SU-DHL-6 (cell line): ENCODE data around the gene SRGAP2B.
"Not testable (repeated sequence)": the region's sequence is repeated elsewhere in the genome, so short reads cannot be mapped to it uniquely, and the experiment has no call there.

ENCODE experiments used
- H2AFZ ChIP-seq: fragments of 200-600 bp; sonication (generic); 2 replicates; pipeline ENCODE4 v1.6.1; 2014; ENCODE audit warnings: low read depth, mild to moderate bottlenecking, moderate library complexity, mixed read lengths, antibody characterized with exemption, low read length; ENCODE audit not compliant: severe bottlenecking
- H3F3A ChIP-seq: fragments of 200-600 bp; shearing (Covaris generic); 2 replicates; pipeline ENCODE4 v1.6.0; 2016; ENCODE audit warnings: antibody characterized with exemption, mild to moderate bottlenecking; ENCODE audit not compliant: insufficient read depth
- H3K27ac ChIP-seq: fragments of 200-600 bp; sonication (generic); 2 replicates; pipeline ENCODE4 v1.5.1; 2016; ENCODE audit warnings: low read depth, mild to moderate bottlenecking, low read length, moderate library complexity, mixed read lengths
- H3K27me3 ChIP-seq: fragments of 200-600 bp; sonication (generic), shearing (Covaris generic); 2 replicates; pipeline ENCODE4 v1.6.0; 2014; ENCODE audit warnings: mild to moderate bottlenecking, low read length
- H3K36me3 ChIP-seq: fragments of 200-600 bp; sonication (generic); 2 replicates; pipeline ENCODE4 v1.6.1; 2014; ENCODE audit warnings: mild to moderate bottlenecking, low read length, mixed read lengths
- H3K4me2 ChIP-seq: fragments of 300-600, 200-600 bp; shearing (Covaris generic), sonication (generic); 2 replicates; pipeline ENCODE4 v1.6.0; 2014; ENCODE audit warnings: low read length, low read depth, mild to moderate bottlenecking; ENCODE audit not compliant: poor library complexity, severe bottlenecking
- H3K4me3 ChIP-seq: fragments of 200-600 bp; sonication (generic); 2 replicates; pipeline ENCODE4 v1.5.1; 2014; ENCODE audit warnings: antibody characterized with exemption, low read length, mild to moderate bottlenecking, mixed read lengths; ENCODE audit not compliant: insufficient read depth, poor library complexity, severe bottlenecking
- H3K79me2 ChIP-seq: fragments of 200-600 bp; sonication (generic); 2 replicates; pipeline ENCODE4 v1.6.1; 2014; ENCODE audit warnings: mild to moderate bottlenecking, low read length, moderate library complexity; ENCODE audit not compliant: insufficient read depth
- H3K9ac ChIP-seq: fragments of 200-600 bp; sonication (generic); 2 replicates; pipeline ENCODE4 v1.7.0; 2014; ENCODE audit warnings: mild to moderate bottlenecking, low read length
- H3K9me2 ChIP-seq: fragments of 200-600 bp; sonication (generic); replicated peaks from 2 replicates; pipeline ENCODE4 v1.6.1; 2014; ENCODE audit warnings: low read length; ENCODE audit not compliant: insufficient read depth
- H3K9me3 ChIP-seq: fragments of 200-600 bp; sonication (generic); 2 replicates; pipeline ENCODE4 v1.6.1; 2014; ENCODE audit warnings: low read length, mixed read lengths; ENCODE audit not compliant: insufficient read depth
- H4K20me1 ChIP-seq: fragments of 200-600 bp; sonication (generic); 2 replicates; pipeline ENCODE4 v1.6.1; 2014; ENCODE audit warnings: low read depth, mild to moderate bottlenecking, antibody characterized with exemption, low read length, moderate library complexity, mixed read lengths

Gene SRGAP2B

GRCh38 chr1:144979960-144980595, 115.0 kb downstream of the SRGAP2B start:
- H4K20me1 ChIP-seq, H3K4me2 ChIP-seq, H3K9ac ChIP-seq, H3K36me3 ChIP-seq, H3K9me3 ChIP-seq, H3F3A ChIP-seq, H2AFZ ChIP-seq, H3K79me2 ChIP-seq, H3K27ac ChIP-seq, H3K4me3 ChIP-seq, H3K9me2 ChIP-seq, H3K27me3 ChIP-seq: not testable (repeated sequence)

GRCh38 chr1:144977856-144978255, 117.3 kb downstream of the SRGAP2B start:
- H3K9me3 ChIP-seq, H3K9ac ChIP-seq, H2AFZ ChIP-seq, H3K27ac ChIP-seq, H3K4me3 ChIP-seq, H3K36me3 ChIP-seq, H4K20me1 ChIP-seq, H3K27me3 ChIP-seq, H3K4me2 ChIP-seq, H3K9me2 ChIP-seq, H3K79me2 ChIP-seq, H3F3A ChIP-seq: not testable (repeated sequence)

DNA sequence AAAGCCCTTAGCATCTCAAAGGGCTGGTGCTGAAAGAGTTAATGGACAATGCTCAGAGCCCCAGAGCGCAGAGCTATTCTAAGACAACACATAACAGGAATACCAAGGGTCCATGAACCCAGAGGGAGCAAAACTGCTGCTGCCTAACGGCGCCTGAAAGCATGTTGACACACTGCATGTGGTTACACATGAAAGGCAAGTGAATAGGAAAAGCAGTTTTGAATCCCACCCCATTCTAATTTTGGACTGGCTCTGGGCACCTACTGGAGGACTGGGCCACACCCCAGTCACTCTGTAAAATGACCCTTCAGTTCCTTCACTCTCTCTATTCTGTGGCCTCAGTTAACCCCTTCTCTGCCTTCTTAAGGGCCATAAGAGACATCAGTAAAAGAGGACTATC, 123.2 kb downstream of the SRGAP2B start:
- H3K9me2 ChIP-seq, H3K79me2 ChIP-seq, H4K20me1 ChIP-seq, H3K4me2 ChIP-seq, H3K9ac ChIP-seq, H3K36me3 ChIP-seq, H3K27me3 ChIP-seq, H3K4me3 ChIP-seq, H3F3A ChIP-seq, H3K27ac ChIP-seq, H2AFZ ChIP-seq, H3K9me3 ChIP-seq: not testable (repeated sequence)

DNA sequence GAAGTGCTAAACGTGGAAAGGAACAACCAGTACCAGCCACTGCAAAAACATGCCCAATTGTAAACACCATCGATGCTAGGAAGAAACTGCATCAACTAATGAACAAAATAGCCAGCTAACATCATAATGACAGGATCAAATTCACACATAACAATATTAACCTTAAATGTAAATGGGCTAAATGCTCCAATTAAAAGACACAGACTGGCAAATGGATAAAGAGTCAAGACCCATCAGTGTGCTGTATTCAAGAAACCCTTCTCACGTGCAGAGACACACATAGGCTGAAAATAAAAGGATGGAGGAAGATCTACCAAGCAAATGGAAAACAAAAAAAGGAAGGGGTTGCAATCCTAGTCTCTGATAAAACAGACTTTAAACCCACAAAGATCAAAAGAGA, 128.6 kb downstream of the SRGAP2B start:
- H2AFZ ChIP-seq, H3K27me3 ChIP-seq, H3K27ac ChIP-seq, H3K79me2 ChIP-seq, H3K9me3 ChIP-seq, H3K4me3 ChIP-seq, H3K36me3 ChIP-seq, H3F3A ChIP-seq, H3K9ac ChIP-seq, H4K20me1 ChIP-seq, H3K4me2 ChIP-seq, H3K9me2 ChIP-seq: not testable (repeated sequence)

DNA sequence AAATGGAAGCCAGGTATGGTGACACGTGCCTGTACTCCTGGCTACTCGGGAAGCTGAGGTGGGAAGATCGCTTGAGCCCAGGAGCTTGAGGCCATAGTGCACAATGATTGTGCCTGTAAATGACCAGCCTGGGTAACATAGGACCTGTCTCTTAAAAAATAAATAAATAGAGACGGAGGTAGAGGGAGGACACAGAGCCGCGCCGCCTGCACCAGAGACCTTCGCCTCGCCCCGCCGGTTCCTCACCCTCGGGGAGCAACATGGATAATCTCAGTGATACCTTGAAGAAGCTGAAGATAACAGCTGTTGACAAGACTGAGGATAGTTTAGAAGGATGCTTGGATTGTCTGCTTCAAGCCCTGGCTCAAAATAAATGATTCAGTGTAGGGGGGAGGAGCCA, 130.4 kb downstream of the SRGAP2B start:
- not testable (repeated sequence) for H3K9me3 ChIP-seq, H2AFZ ChIP-seq, H4K20me1 ChIP-seq, H3F3A ChIP-seq, H3K9ac ChIP-seq, H3K36me3 ChIP-seq, H3K27ac ChIP-seq, H3K4me3 ChIP-seq, H3K79me2 ChIP-seq, H3K4me2 ChIP-seq, H3K9me2 ChIP-seq, H3K27me3 ChIP-seq

DNA sequence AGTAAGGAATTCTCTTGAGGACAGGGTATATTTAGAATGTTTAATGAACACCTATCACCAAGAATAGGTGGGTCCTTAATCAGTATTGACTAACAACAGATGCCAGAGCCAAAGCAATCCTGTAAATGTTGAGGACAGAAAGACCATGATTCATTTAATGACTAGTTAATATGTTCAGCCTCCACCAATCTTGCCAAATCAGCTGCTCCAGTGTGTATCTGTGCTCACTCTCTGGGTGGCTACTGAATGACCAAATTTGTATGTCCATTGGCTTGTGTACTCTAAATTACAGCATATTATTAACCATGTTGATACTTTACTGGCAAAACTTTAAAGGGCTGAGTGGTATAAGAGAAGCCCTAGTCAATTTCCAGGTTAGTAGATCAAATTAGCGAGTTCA, 130.9 kb downstream of the SRGAP2B start:
- not testable (repeated sequence) for H3K36me3 ChIP-seq, H3K79me2 ChIP-seq, H3K9ac ChIP-seq, H3K4me3 ChIP-seq, H3K27me3 ChIP-seq, H3K27ac ChIP-seq, H3F3A ChIP-seq, H3K4me2 ChIP-seq, H2AFZ ChIP-seq, H3K9me3 ChIP-seq, H3K9me2 ChIP-seq, H4K20me1 ChIP-seq

DNA sequence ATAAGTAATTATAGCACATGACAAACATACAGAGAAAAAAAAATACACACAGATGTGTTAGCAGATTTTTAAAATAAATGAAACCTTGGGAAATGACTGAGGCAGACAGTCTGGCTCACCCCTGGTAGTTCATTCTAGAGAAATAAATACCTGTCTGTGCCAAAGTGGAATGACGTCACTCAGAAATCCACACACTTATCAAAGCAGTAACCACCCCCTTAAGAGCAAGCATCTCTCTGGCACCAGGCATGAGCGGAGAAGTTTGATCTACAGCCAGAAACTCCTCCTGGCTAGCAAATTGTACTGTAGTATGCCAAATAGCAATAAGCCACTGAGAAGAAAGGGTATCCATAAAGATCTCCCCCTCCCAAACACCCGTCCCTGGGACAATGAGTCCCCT, 131.6 kb downstream of the SRGAP2B start:
- H3K4me2 ChIP-seq, H4K20me1 ChIP-seq, H3K27ac ChIP-seq, H3K9me2 ChIP-seq, H3K36me3 ChIP-seq, H3K79me2 ChIP-seq, H3K27me3 ChIP-seq, H2AFZ ChIP-seq, H3K9ac ChIP-seq, H3K9me3 ChIP-seq, H3K4me3 ChIP-seq, H3F3A ChIP-seq: not testable (repeated sequence)

DNA sequence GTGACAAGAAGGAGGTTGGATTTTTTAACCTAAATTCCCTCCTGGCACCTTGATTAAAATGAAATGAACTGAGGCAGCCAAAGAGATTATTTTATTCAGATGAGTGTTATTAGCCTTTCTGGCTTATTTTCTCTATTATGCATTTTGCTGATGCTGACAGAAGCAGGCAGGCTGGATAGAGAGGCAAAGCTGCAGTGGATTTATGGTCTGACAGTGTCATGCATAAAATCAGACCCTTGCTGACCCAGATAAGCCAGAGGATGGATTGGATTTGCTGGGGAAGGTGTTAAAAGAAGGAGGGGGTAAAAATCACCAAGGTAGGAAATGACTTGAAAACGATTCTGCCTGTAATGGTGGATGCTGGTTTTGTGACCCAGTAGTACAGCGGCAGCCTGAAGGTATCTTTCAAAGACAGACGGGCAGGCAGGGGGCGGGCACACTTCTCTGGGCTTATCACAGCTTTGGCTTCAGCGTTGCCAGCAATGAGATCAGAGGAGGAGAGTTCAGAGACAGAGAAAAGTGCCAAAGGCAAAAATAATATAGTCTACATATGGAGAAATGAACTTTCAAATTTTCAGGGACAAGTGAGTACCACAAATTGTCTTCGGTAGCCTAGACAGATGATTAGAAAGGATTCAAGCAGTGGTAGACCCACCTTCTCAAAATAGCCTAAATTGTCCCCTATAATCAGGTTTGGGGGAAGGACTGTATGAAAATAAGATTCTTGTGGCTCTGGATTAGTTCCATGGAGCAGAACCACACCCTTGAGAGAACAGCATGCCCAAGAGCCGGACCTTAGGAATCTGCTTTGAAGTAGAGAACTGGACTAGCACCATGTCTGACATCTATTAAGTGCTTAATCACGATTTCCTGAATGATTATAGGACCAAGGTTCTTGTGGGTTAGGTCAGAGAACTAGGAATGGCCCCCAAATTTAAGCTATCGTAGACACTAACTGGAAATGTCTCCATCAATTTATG, 133.2 kb downstream of the SRGAP2B start:
- H3K4me3 ChIP-seq, H3F3A ChIP-seq, H3K79me2 ChIP-seq, H3K27me3 ChIP-seq, H4K20me1 ChIP-seq, H3K27ac ChIP-seq, H3K9ac ChIP-seq, H3K9me3 ChIP-seq, H3K36me3 ChIP-seq, H3K4me2 ChIP-seq, H3K9me2 ChIP-seq, H2AFZ ChIP-seq: not testable (repeated sequence)
